ENCODE measurements around the gene SYNCRIP. TPM values are rescaled to one million over a fixed set of nuclear protein-coding genes. Genes with fewer than 3 reads are reported as not detected.
"Not testable (repeated sequence)": the region's sequence is repeated elsewhere in the genome, so short reads cannot be mapped to it uniquely, and the experiment has no call there.

The SYNCRIP gene
- total RNA-seq, 1 donor from 2014 or later: 25.3 TPM

DNA sequence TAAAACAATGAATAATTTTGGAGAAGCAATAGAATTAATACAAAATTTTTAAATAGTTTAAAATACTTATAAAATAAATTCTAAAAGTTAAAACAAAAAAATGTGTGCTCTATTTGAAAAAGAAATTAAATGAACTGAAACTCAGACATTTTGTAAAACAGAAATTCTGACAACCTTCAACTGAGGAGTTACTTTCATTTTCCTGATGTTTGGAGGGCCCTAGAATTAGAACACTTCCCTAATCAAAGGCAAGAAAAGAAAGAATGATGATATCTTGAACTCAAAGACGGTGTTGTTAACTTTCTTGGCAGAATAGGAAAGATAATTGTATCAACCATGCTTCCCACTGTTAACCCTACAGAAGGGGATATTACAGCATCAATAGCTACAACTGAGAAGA, 77.0 kb downstream of the SYNCRIP start:
- no peak overlapping the region for H3K4me3 ChIP-seq
- intact Hi-C loops (cut with DNase I): no loop called here
- TF ChIP-seq, protein P1, sequence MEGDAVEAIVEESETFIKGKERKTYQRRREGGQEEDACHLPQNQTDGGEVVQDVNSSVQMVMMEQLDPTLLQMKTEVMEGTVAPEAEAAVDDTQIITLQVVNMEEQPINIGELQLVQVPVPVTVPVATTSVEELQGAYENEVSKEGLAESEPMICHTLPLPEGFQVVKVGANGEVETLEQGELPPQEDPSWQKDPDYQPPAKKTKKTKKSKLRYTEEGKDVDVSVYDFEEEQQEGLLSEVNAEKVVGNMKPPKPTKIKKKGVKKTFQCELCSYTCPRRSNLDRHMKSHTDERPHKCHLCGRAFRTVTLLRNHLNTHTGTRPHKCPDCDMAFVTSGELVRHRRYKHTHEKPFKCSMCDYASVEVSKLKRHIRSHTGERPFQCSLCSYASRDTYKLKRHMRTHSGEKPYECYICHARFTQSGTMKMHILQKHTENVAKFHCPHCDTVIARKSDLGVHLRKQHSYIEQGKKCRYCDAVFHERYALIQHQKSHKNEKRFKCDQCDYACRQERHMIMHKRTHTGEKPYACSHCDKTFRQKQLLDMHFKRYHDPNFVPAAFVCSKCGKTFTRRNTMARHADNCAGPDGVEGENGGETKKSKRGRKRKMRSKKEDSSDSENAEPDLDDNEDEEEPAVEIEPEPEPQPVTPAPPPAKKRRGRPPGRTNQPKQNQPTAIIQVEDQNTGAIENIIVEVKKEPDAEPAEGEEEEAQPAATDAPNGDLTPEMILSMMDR (IDR thresholded peaks at IDR 0.05): no peak
- H3K27me3 ChIP-seq: no peaks in the 10 kb centered on the region
- no peak for DNase-seq (ENCODE audit: low spot score in 2 of 2)
- no peaks in the 10 kb centered on the region for H3K9me3 ChIP-seq
- H3K4me1 ChIP-seq: no peaks in the 10 kb centered on the region
- no peak overlapping the region for H3K27ac ChIP-seq
- H3K36me3 ChIP-seq: peaks cover 8 to 48% of the 10 kb centered on the region in 2 donors

DNA sequence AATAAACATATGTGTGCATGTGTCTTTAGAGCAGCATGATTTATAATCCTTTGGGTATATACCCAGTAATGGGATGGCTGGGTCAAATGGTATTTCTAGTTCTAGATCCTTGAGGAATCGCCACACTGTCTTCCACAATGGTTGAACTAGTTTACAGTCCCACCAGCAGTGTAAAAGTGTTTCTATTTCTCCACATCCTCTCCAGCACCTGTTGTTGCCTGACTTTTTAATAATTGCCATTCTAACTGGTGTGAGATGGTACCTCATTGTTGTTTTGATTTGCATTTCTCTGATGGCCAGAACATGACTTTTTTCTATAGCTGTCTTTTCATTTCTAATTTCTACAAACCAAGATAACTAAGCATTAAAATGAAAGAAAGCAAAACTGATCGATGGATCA, 78.5 kb downstream of the SYNCRIP start:
- H3K9me3 ChIP-seq; H3K27me3 ChIP-seq; H3K4me3 ChIP-seq; DNase-seq (ENCODE audit: low spot score in 2 of 2); intact Hi-C loops (cut with DNase I); H3K27ac ChIP-seq; H3K4me1 ChIP-seq: not testable (repeated sequence)
- H3K36me3 ChIP-seq: peaks cover 13 to 46% of the 10 kb centered on the region in 2 donors

Other genes starting within 250 kb of the SYNCRIP start
- 143 TPM for gene NT5E, start 192.8 kb downstream of the SYNCRIP start, total RNA-seq
- gene SNX14, start 49.0 kb downstream of the SYNCRIP start, total RNA-seq: 63.2 TPM

Measured in ascending aorta (tissue), 2 donors.